Measurements from ENCODE around the gene NUDT5. TPM values are rescaled to one million over a fixed set of nuclear protein-coding genes. Genes with fewer than 3 reads are reported as not detected.

Gene NUDT5
- total RNA-seq, 1 experiment from 2014 or later = 160 TPM

- CTCF ChIA-PET = no interaction called here
- TF ChIP-seq, protein P1, sequence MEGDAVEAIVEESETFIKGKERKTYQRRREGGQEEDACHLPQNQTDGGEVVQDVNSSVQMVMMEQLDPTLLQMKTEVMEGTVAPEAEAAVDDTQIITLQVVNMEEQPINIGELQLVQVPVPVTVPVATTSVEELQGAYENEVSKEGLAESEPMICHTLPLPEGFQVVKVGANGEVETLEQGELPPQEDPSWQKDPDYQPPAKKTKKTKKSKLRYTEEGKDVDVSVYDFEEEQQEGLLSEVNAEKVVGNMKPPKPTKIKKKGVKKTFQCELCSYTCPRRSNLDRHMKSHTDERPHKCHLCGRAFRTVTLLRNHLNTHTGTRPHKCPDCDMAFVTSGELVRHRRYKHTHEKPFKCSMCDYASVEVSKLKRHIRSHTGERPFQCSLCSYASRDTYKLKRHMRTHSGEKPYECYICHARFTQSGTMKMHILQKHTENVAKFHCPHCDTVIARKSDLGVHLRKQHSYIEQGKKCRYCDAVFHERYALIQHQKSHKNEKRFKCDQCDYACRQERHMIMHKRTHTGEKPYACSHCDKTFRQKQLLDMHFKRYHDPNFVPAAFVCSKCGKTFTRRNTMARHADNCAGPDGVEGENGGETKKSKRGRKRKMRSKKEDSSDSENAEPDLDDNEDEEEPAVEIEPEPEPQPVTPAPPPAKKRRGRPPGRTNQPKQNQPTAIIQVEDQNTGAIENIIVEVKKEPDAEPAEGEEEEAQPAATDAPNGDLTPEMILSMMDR (IDR thresholded peaks at IDR 0.05; ENCODE audit: insufficient read depth in 1 of 2, low read depth in 1 of 2, low read length in 1 of 2, severe bottlenecking in 1 of 2, unreplicated experiment in 1 of 2) = no peak
Observed at GRCh38 chr10:12187321-12187905, 8.3 kb downstream of the NUDT5 start.

DNA sequence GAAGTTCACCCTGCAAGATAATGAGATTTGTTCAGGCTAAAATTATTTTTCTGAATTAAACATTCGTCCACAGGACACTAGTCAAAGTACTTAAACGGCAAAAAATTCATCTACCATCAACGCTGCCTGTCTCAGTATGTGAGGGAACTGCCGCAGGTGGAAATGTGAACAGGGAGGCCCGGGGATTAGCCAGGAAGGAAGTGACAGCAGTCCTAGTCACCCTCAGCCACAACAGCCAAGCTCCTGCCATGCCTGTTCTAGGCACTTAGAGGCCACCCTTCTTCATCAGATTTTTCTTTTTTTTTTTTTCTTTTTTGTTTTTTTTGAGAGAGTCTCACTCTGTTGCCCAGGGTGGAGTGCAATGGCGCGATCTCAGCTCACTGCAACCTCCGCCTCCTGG, 9.4 kb downstream of the NUDT5 start:
- no TSS peak for BruUV-seq (replicated peaks)
- DNase-seq = no peak
- intact Hi-C loops (cut with micrococcal nuclease; ENCODE audit: unreplicated experiment) = no loop called here
- Histone ChIP-seq H3K4me1 (no peaks in the 10 kb centered on the region), H3K27me3 (replicated peaks; ENCODE audit: control insufficient read depth, insufficient read depth, low read length) (no peaks in the 10 kb centered on the region), H3K9me3 (no peaks in the 10 kb centered on the region), H3K36me3 (ENCODE audit: control insufficient read depth, insufficient read depth, low read length) (no peaks in the 10 kb centered on the region), H3K4me3 (ENCODE audit: low read depth, low read length) (no peak overlapping the region)
- Mint-ChIP-seq H3K27ac (ENCODE audit: unreplicated experiment) (no peak overlapping the region), H3K4me3 (ENCODE audit: unreplicated experiment) (no peak overlapping the region), H3K27me3 (ENCODE audit: insufficient read depth, unreplicated experiment) (no peaks in the 10 kb centered on the region), H3K36me3 (ENCODE audit: insufficient read depth, unreplicated experiment) (peaks cover 75% of the 10 kb centered on the region), H3K4me1 (ENCODE audit: low read depth, unreplicated experiment) (no peaks in the 10 kb centered on the region), H3K9me3 (ENCODE audit: unreplicated experiment) (no peaks in the 10 kb centered on the region)
- ChIA-PET CTCF (interaction anchor here (0.6 kb wide), 1 partner anchor 56 kb away, joined by 5 read pairs; no protein-coding TSS in a partner anchor), POLR2A (interaction anchor here (1.7 kb wide), 1 partner anchor 10 kb away, joined by 3 read pairs; the partner anchor contains the start of gene CDC123)
- TF ChIP-seq, protein P1 (IDR thresholded peaks at IDR 0.05; ENCODE audit: insufficient read depth in 1 of 2, low read depth in 1 of 2, low read length in 1 of 2, severe bottlenecking in 1 of 2, unreplicated experiment in 1 of 2) = no peak

More at GRCh38 chr10:12187321-12187905, 8.3 kb downstream of the NUDT5 start:
- Mint-ChIP-seq H3K36me3 (ENCODE audit: insufficient read depth, unreplicated experiment) (peaks cover 71% of the 10 kb centered on the region), H3K27me3 (ENCODE audit: insufficient read depth, unreplicated experiment) (no peaks in the 10 kb centered on the region), H3K4me3 (ENCODE audit: unreplicated experiment) (no peak overlapping the region), H3K4me1 (ENCODE audit: low read depth, unreplicated experiment) (no peaks in the 10 kb centered on the region), H3K9me3 (ENCODE audit: unreplicated experiment) (no peaks in the 10 kb centered on the region), H3K27ac (ENCODE audit: unreplicated experiment) (no peak overlapping the region)
- intact Hi-C loops (cut with micrococcal nuclease; ENCODE audit: unreplicated experiment) = no loop called here
- no peak overlapping the region for H3K4me3 ChIP-seq (ENCODE audit: low read depth, low read length)
- no peaks in the 10 kb centered on the region for H3K27me3 ChIP-seq (replicated peaks; ENCODE audit: control insufficient read depth, insufficient read depth, low read length)
- DNase-seq = no peak
- no TSS peak for BruUV-seq (replicated peaks)
- POLR2A ChIA-PET = interaction anchor here (1.7 kb wide), 1 partner anchor 9 kb away, joined by 3 read pairs; the partner anchor contains the start of gene CDC123
- H3K9me3 ChIP-seq = no peaks in the 10 kb centered on the region
- H3K4me1 ChIP-seq = no peaks in the 10 kb centered on the region
- no peaks in the 10 kb centered on the region for H3K36me3 ChIP-seq (ENCODE audit: control insufficient read depth, insufficient read depth, low read length)

GRCh38 chr10:12184165-12184564, 11.5 kb downstream of the NUDT5 start:
- no peaks in the 10 kb centered on the region for H3K27me3 Mint-ChIP-seq (ENCODE audit: insufficient read depth, unreplicated experiment)
- H3K4me3 Mint-ChIP-seq (ENCODE audit: unreplicated experiment) = no peak overlapping the region
- no peaks in the 10 kb centered on the region for H3K9me3 Mint-ChIP-seq (ENCODE audit: unreplicated experiment)
- Histone ChIP-seq H3K4me1 (no peaks in the 10 kb centered on the region), H3K27me3 (replicated peaks; ENCODE audit: control insufficient read depth, insufficient read depth, low read length) (no peaks in the 10 kb centered on the region), H3K9me3 (no peaks in the 10 kb centered on the region), H3K4me3 (ENCODE audit: low read depth, low read length) (no peak overlapping the region), H3K36me3 (ENCODE audit: control insufficient read depth, insufficient read depth, low read length) (peaks cover 2% of the 10 kb centered on the region)
- H3K4me1 Mint-ChIP-seq (ENCODE audit: low read depth, unreplicated experiment) = no peaks in the 10 kb centered on the region
- TF ChIP-seq, protein P1 (IDR thresholded peaks at IDR 0.05; ENCODE audit: insufficient read depth in 1 of 2, low read depth in 1 of 2, low read length in 1 of 2, severe bottlenecking in 1 of 2, unreplicated experiment in 1 of 2) = no peak
- no peak for DNase-seq
- intact Hi-C loops (cut with micrococcal nuclease; ENCODE audit: unreplicated experiment) = no loop called here
- BruUV-seq (replicated peaks) = no TSS peak
- ChIA-PET CTCF (no interaction called here), POLR2A (interaction anchor here (0.6 kb wide), 1 partner anchor 27 kb away, joined by 6 read pairs; no protein-coding TSS in a partner anchor)
- peaks cover 73% of the 10 kb centered on the region for H3K36me3 Mint-ChIP-seq (ENCODE audit: insufficient read depth, unreplicated experiment)
- no peak overlapping the region for H3K27ac Mint-ChIP-seq (ENCODE audit: unreplicated experiment)

Measured in Caco-2 (cell line).